GM23338 (cell line): ENCODE data around the gene ADRA2A. TPM values are rescaled to one million over a fixed set of nuclear protein-coding genes. Genes with fewer than 3 reads are reported as not detected.

Experiments used
- ATAC-seq: fragments of 200-7000 bp; cut with Tn5 transposase; 3 replicates; pipeline ENCODE4 v1.9.1; 2020
- DNase-seq: peaks from one replicate; pipeline ENCODE4 v3.0.0-alpha.2; 2015; ENCODE audit warnings: low spot score
- H2AFZ ChIP-seq: fragments of 200-600 bp; sonication (generic); 2 replicates; pipeline ENCODE4 v1.8.0; 2016; ENCODE audit warnings: antibody characterized with exemption, mild to moderate bottlenecking, moderate library complexity
- H3F3A ChIP-seq: fragments of 200-600 bp; sonication (generic); replicated peaks from 2 replicates; pipeline ENCODE4 v1.8.0; 2017; ENCODE audit warnings: antibody characterized with exemption, mixed run types, low read depth
- H3K27ac ChIP-seq: fragments of 200-600 bp; sonication (generic); 2 replicates; pipeline ENCODE4 v1.6.1; 2016; ENCODE audit warnings: low read depth
- H3K27me3 ChIP-seq: fragments of 200-600 bp; sonication (generic); 2 replicates; pipeline ENCODE4 v1.8.0; 2016; ENCODE audit warnings: mild to moderate bottlenecking, mixed run types, moderate library complexity; ENCODE audit not compliant: insufficient read depth
- H3K36me3 ChIP-seq: fragments of 200-600 bp; sonication (generic); 2 replicates; pipeline ENCODE4 v1.8.0; 2016; ENCODE audit warnings: mild to moderate bottlenecking; ENCODE audit not compliant: insufficient read depth
- H3K4me1 ChIP-seq: fragments of 200-600 bp; sonication (generic); 2 replicates; pipeline ENCODE4 v1.8.0; 2016; ENCODE audit warnings: mild to moderate bottlenecking, moderate library complexity; ENCODE audit not compliant: insufficient read depth
- H3K4me2 ChIP-seq: fragments of 200-600 bp; sonication (generic); 2 replicates; pipeline ENCODE4 v1.7.1; 2017; ENCODE audit warnings: mixed run types
- H3K4me3 ChIP-seq: fragments of 200-600 bp; sonication (generic); 2 replicates; pipeline ENCODE4 v1.6.1; 2016; ENCODE audit warnings: mixed run types
- H3K79me2 ChIP-seq: fragments of 200-600 bp; sonication (generic); replicated peaks from 2 replicates; pipeline ENCODE4 v1.8.0; 2017; ENCODE audit warnings: mild to moderate bottlenecking; ENCODE audit not compliant: insufficient read depth
- H3K9me2 ChIP-seq: fragments of 200-600 bp; sonication (generic); 2 replicates; pipeline ENCODE4 v1.8.0; 2017; ENCODE audit not compliant: insufficient read depth
- H4K20me1 ChIP-seq: fragments of 200-600 bp; sonication (generic); replicated peaks from 2 replicates; pipeline ENCODE4 v1.8.0; 2017; ENCODE audit warnings: mild to moderate bottlenecking; ENCODE audit not compliant: insufficient read depth
- H3K27ac Mint-ChIP-seq: 2 replicates; pipeline ENCODE4 v1.8.0; 2020; ENCODE audit warnings: inconsistent platforms, mild to moderate bottlenecking, moderate library complexity, mixed read lengths
- H3K27me3 Mint-ChIP-seq: 3 replicates; pipeline ENCODE4 v1.8.0; 2022; ENCODE audit warnings: low read depth, mild to moderate bottlenecking, moderate library complexity, mixed read lengths, inconsistent platforms; ENCODE audit not compliant: insufficient read depth, poor library complexity
- H3K36me3 Mint-ChIP-seq: 3 replicates; pipeline ENCODE4 v1.8.0; 2021; ENCODE audit warnings: low read depth, mild to moderate bottlenecking, inconsistent platforms, moderate library complexity, mixed read lengths
- H3K4me1 Mint-ChIP-seq: 3 replicates; pipeline ENCODE4 v1.8.0; 2020; ENCODE audit warnings: mild to moderate bottlenecking, inconsistent platforms, mixed read lengths
- H3K4me3 Mint-ChIP-seq: 3 replicates; pipeline ENCODE4 v1.8.0; 2021; ENCODE audit warnings: moderate library complexity, mild to moderate bottlenecking, inconsistent platforms, mixed read lengths
- H3K9me3 Mint-ChIP-seq: 3 replicates; pipeline ENCODE4 v1.8.0; 2020; ENCODE audit warnings: moderate library complexity, mild to moderate bottlenecking, inconsistent platforms, mixed read lengths
- JUNB ChIP-seq: IDR thresholded peaks from one replicate; pipeline ENCODE4 v1.6.1; 2016; ENCODE audit warnings: antibody characterized with exemption; ENCODE audit not compliant: unreplicated experiment
- NANOG ChIP-seq: IDR thresholded peaks from 2 replicates; pipeline ENCODE4 v1.6.1; 2016; ENCODE audit warnings: antibody characterized with exemption, borderline replicate concordance
- ZNF114 ChIP-seq: fragments of 250-450 bp; sonication (Bioruptor Pico); IDR thresholded peaks from 2 replicates; pipeline ENCODE4 v1.5.0; 2020; ENCODE audit warnings: mild to moderate bottlenecking, moderate library complexity
- polyA plus RNA-seq: library from polyadenylated mRNA; unstranded; fragments of >200 nt; fragmentation: Nextera tagmentation; extraction: Ambion mirVana; gene quantifications from 2 replicates; pipeline ENCODE4 v1.2.1, GENCODE V29; 2016
- total RNA-seq: library from RNA; depleted of rRNA; stranded (reverse); fragments of >200 nt; shearing (Covaris generic); gene quantifications from 2 replicates; pipeline ENCODE4 v1.2.3, GENCODE V29; 2014
- TF ChIP-seq, protein P1 (sequence below): fragments of 250-450 bp; sonication (Bioruptor Pico); IDR thresholded peaks from 2 replicates; pipeline ENCODE4 v1.5.0; 2020; ENCODE audit warnings: mild to moderate bottlenecking, moderate library complexity
- TF ChIP-seq, protein P2 (sequence below), 2 experiments: fragments of 200-600 bp in 1 of 2; sonication (generic) in 1 of 2; conservative IDR thresholded peaks; 2 replicates each; pipeline versions ENCODE4 v1.5.1 to v1.6.1; 2016 to 2017; ENCODE audit warnings: antibody characterized with exemption in 2 of 2, low read depth in 2 of 2, mild to moderate bottlenecking in 2 of 2, moderate library complexity in 1 of 2

Gene ADRA2A
- total and polyA plus RNA-seq, 2 experiments from 2014 or later = 0.60 to 2.5 TPM

DNA sequence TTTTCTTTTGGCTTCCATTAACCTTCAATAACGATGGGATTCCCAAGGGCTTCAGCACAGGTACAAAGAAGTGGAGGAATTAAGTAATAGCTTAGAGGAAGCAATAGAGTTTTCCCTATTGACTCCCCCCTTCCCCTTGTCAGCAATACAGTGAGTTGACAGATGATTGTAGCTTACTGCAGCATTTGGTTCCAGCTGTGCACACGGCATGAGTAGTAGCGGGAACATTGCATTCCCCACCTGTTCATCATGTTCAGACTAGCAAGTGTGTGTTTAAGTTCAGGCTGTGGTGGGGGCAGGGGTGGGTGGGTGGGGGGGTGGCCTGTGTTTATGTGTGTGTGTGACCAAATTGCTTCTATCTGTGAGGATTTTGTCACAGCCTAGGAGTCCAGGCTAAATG, 4.6 kb upstream of the ADRA2A start:
- peaks cover 17% of the 10 kb centered on the region for H3K27me3 ChIP-seq

More for the DNA sequence above, 4.6 kb upstream of the ADRA2A start:
- no peak for ATAC-seq
- H4K20me1 ChIP-seq = no peaks in the 10 kb centered on the region
- Mint-ChIP-seq H3K36me3 (no peaks in the 10 kb centered on the region), H3K4me1 (no peaks in the 10 kb centered on the region), H3K27me3 (peaks cover 2% of the 10 kb centered on the region), H3K27ac (no peak overlapping the region), H3K4me3 (no peak overlapping the region), H3K9me3 (peaks cover 2% of the 10 kb centered on the region; the same call in 2 of the 3 replicates)
- no peak overlapping the region for H3K4me2 ChIP-seq
- no peaks in the 10 kb centered on the region for H3K79me2 ChIP-seq
- H3K36me3 ChIP-seq = no peaks in the 10 kb centered on the region
- no peak overlapping the region for H2AFZ ChIP-seq
- no peaks in the 10 kb centered on the region for H3F3A ChIP-seq
- TF ChIP-seq NANOG (no peak), JUNB (no peak), ZNF114 (CRISPR knock-in tag) (no peak)
- TF ChIP-seq, protein P1, sequence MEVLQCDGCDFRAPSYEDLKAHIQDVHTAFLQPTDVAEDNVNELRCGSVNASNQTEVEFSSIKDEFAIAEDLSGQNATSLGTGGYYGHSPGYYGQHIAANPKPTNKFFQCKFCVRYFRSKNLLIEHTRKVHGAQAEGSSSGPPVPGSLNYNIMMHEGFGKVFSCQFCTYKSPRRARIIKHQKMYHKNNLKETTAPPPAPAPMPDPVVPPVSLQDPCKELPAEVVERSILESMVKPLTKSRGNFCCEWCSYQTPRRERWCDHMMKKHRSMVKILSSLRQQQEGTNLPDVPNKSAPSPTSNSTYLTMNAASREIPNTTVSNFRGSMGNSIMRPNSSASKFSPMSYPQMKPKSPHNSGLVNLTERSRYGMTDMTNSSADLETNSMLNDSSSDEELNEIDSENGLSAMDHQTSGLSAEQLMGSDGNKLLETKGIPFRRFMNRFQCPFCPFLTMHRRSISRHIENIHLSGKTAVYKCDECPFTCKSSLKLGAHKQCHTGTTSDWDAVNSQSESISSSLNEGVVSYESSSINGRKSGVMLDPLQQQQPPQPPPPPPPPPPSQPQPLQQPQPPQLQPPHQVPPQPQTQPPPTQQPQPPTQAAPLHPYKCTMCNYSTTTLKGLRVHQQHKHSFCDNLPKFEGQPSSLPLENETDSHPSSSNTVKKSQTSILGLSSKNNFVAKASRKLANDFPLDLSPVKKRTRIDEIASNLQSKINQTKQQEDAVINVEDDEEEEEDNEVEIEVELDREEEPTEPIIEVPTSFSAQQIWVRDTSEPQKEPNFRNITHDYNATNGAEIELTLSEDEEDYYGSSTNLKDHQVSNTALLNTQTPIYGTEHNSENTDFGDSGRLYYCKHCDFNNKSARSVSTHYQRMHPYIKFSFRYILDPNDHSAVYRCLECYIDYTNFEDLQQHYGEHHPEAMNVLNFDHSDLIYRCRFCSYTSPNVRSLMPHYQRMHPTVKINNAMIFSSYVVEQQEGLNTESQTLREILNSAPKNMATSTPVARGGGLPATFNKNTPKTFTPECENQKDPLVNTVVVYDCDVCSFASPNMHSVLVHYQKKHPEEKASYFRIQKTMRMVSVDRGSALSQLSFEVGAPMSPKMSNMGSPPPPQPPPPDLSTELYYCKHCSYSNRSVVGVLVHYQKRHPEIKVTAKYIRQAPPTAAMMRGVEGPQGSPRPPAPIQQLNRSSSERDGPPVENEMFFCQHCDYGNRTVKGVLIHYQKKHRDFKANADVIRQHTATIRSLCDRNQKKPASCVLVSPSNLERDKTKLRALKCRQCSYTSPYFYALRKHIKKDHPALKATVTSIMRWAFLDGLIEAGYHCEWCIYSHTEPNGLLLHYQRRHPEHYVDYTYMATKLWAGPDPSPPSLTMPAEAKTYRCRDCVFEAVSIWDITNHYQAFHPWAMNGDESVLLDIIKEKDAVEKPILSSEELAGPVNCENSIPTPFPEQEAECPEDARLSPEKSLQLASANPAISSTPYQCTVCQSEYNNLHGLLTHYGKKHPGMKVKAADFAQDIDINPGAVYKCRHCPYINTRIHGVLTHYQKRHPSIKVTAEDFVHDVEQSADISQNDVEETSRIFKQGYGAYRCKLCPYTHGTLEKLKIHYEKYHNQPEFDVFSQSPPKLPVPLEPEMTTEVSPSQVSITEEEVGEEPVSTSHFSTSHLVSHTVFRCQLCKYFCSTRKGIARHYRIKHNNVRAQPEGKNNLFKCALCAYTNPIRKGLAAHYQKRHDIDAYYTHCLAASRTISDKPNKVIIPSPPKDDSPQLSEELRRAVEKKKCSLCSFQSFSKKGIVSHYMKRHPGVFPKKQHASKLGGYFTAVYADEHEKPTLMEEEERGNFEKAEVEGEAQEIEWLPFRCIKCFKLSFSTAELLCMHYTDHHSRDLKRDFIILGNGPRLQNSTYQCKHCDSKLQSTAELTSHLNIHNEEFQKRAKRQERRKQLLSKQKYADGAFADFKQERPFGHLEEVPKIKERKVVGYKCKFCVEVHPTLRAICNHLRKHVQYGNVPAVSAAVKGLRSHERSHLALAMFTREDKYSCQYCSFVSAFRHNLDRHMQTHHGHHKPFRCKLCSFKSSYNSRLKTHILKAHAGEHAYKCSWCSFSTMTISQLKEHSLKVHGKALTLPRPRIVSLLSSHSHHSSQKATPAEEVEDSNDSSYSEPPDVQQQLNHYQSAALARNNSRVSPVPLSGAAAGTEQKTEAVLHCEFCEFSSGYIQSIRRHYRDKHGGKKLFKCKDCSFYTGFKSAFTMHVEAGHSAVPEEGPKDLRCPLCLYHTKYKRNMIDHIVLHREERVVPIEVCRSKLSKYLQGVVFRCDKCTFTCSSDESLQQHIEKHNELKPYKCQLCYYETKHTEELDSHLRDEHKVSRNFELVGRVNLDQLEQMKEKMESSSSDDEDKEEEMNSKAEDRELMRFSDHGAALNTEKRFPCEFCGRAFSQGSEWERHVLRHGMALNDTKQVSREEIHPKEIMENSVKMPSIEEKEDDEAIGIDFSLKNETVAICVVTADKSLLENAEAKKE (CRISPR knock-in tag) = no peak
- TF ChIP-seq, protein P2, sequence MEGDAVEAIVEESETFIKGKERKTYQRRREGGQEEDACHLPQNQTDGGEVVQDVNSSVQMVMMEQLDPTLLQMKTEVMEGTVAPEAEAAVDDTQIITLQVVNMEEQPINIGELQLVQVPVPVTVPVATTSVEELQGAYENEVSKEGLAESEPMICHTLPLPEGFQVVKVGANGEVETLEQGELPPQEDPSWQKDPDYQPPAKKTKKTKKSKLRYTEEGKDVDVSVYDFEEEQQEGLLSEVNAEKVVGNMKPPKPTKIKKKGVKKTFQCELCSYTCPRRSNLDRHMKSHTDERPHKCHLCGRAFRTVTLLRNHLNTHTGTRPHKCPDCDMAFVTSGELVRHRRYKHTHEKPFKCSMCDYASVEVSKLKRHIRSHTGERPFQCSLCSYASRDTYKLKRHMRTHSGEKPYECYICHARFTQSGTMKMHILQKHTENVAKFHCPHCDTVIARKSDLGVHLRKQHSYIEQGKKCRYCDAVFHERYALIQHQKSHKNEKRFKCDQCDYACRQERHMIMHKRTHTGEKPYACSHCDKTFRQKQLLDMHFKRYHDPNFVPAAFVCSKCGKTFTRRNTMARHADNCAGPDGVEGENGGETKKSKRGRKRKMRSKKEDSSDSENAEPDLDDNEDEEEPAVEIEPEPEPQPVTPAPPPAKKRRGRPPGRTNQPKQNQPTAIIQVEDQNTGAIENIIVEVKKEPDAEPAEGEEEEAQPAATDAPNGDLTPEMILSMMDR (conservative IDR thresholded peaks at IDR 0.05; ENCODE audit: low read depth in 2 of 2) = no peak
- H3K4me3 ChIP-seq = no peak overlapping the region
- no peaks in the 10 kb centered on the region; the same call in 1 of the 2 replicates for H3K9me2 ChIP-seq
- H3K4me1 ChIP-seq = no peaks in the 10 kb centered on the region; the same call in 1 of the 2 replicates
- no peak overlapping the region for H3K27ac ChIP-seq
- DNase-seq = no peak
